Fibroblast of mammary gland (primary cell): ENCODE measurements around the gene XPR1.
"Not testable (repeated sequence)": the region's sequence is repeated elsewhere in the genome, so short reads cannot be mapped to it uniquely, and the experiment has no call there.

Experiments
- DNase-seq: peaks from one replicate; pipeline ENCODE4 v3.0.0-alpha.2; 2010; ENCODE audit warnings: low read depth
- H3K4me3 ChIP-seq: 2 replicates; pipeline ENCODE4 v1.5.1; 2011; ENCODE audit warnings: low read depth, mild to moderate bottlenecking, low read length, moderate library complexity; ENCODE audit not compliant: control insufficient read depth
- CTCF ChIP-seq: conservative IDR thresholded peaks from 2 replicates; pipeline ENCODE4 v1.5.1; 2011; ENCODE audit warnings: low read depth, low read length, inconsistent platforms; ENCODE audit not compliant: control insufficient read depth, insufficient read depth

The XPR1 gene

GRCh38 chr1:180641662-180642061, 9.8 kb downstream of the XPR1 start:
- no peak for DNase-seq
- no peak for TF ChIP-seq CTCF
- no peak overlapping the region for H3K4me3 ChIP-seq

GRCh38 chr1:180642781-180643180, 11.0 kb downstream of the XPR1 start:
- H3K4me3 ChIP-seq: no peak overlapping the region
- no peak for TF ChIP-seq CTCF
- no peak for DNase-seq

GRCh38 chr1:180643693-180644092, 11.9 kb downstream of the XPR1 start:
- no peak for TF ChIP-seq CTCF
- DNase-seq: peak; percentile 72
- H3K4me3 ChIP-seq: no peak overlapping the region

GRCh38 chr1:180644526-180645192, 12.8 kb downstream of the XPR1 start:
- TF ChIP-seq CTCF: no peak
- H3K4me3 ChIP-seq: no peak overlapping the region
- DNase-seq: no peak

GRCh38 chr1:180645261-180645660, 13.4 kb downstream of the XPR1 start:
- not testable (repeated sequence) for DNase-seq

GRCh38 chr1:180646093-180646492, 14.3 kb downstream of the XPR1 start:
- no peak for DNase-seq
- TF ChIP-seq CTCF: no peak
- H3K4me3 ChIP-seq: no peak overlapping the region

More at GRCh38 chr1:180645261-180645660, 13.4 kb downstream of the XPR1 start:
- not testable (repeated sequence) for H3K4me3 ChIP-seq

- no peak for TF ChIP-seq CTCF
- H3K4me3 ChIP-seq: no peak overlapping the region
- DNase-seq: no peak
Measured at GRCh38 chr1:180646547-180646946, 14.7 kb downstream of the XPR1 start.
